Measurements from ENCODE around the gene CDCA5.

The CDCA5 gene

GRCh38 chr11:65112546-65113360, 28.9 kb upstream of the CDCA5 start:
- peak overlapping the region; percentile 94 for H3K4me2 ChIP-seq (ENCODE audit: insufficient read depth, low read length, poor library complexity, severe bottlenecking)
- H3K9ac ChIP-seq (ENCODE audit: low read depth, low read length, poor library complexity): peak overlapping the region; percentile 94
- no peak for DNase-seq (ENCODE audit: low spot score)
- H2BK5ac ChIP-seq (ENCODE audit: low read length): peak overlapping the region; percentile 79
- H2BK120ac ChIP-seq (ENCODE audit: low read depth, low read length): peak overlapping the region; percentile 39
- H4K8ac ChIP-seq (ENCODE audit: low read depth, low read length): no peak overlapping the region
- H3K4me1 ChIP-seq (ENCODE audit: control insufficient read depth in 2 of 2, insufficient read depth in 1 of 2, low read depth in 1 of 2, low read length in 2 of 2): peaks cover 10 to 21% of the 10 kb centered on the region in 2 donors
- H2AK5ac ChIP-seq (ENCODE audit: low read depth, low read length): peak overlapping the region; percentile 89
- peaks cover 14 to 46% of the 10 kb centered on the region in 2 donors for H3K36me3 ChIP-seq (replicated peaks in 1 of 2; ENCODE audit: control insufficient read depth in 2 of 2, insufficient read depth in 2 of 2, low read length in 2 of 2)
- H2AFZ ChIP-seq (ENCODE audit: low read length): peak overlapping the region; percentile 89
- peaks cover 15% of the 10 kb centered on the region for H3K79me1 ChIP-seq (ENCODE audit: low read depth, low read length)
- peak overlapping the region; percentile 98 for H3K23ac ChIP-seq (ENCODE audit: low read depth, low read length, poor library complexity)
- H3K14ac ChIP-seq (ENCODE audit: low read length): peak overlapping the region; percentile 87
- no peaks in the 10 kb centered on the region for H3K9me3 ChIP-seq (replicated peaks in 1 of 2; ENCODE audit: control insufficient read depth in 2 of 2, insufficient read depth in 1 of 2, low read depth in 1 of 2, low read length in 2 of 2)
- peak overlapping the region; percentile 77 for H3K27ac ChIP-seq (replicated peaks; ENCODE audit: low read length)
- whole genome bisulfite sequencing, 2 donors (ENCODE audit: extremely low coverage in 2 of 2, insufficient read length in 2 of 2, insufficient replicate concordance in 1 of 2): no CpG with 5 or more reads among the region's 57 CpGs
- peak overlapping the region; percentile 96 for H3K18ac ChIP-seq (ENCODE audit: low read length)
- H4K91ac ChIP-seq (ENCODE audit: low read depth, low read length, poor library complexity): no peak overlapping the region
- peak overlapping the region; percentile 86 for H2BK15ac ChIP-seq (ENCODE audit: low read length)
- H3K4ac ChIP-seq (ENCODE audit: low read length): peak overlapping the region; percentile 79
- H2BK12ac ChIP-seq (ENCODE audit: low read length): no peak overlapping the region
- no peaks in the 10 kb centered on the region for H3K27me3 ChIP-seq (ENCODE audit: control insufficient read depth in 3 of 3, insufficient read depth in 3 of 3, low read depth in 1 of 3, low read length in 3 of 3)
- H3K4me3 ChIP-seq (ENCODE audit: low read length in 2 of 2): peak overlapping the region; percentile 97

GRCh38 chr11:65111744-65112545, 28.1 kb upstream of the CDCA5 start, which contains the start of gene TM7SF2:
Gene TM7SF2, plus strand, starts transcription at chr11:65111872. Its CDS starts 144 bp downstream, at chr11:65112016.
- Histone ChIP-seq H2BK15ac (ENCODE audit: low read length) (peak within 1 kb of the TSS; percentile 86), H3K4me1 (ENCODE audit: control insufficient read depth in 2 of 2, insufficient read depth in 1 of 2, low read depth in 1 of 2, low read length in 2 of 2) (peaks cover 10 to 21% of the 10 kb centered on the region in 2 donors), H3K79me1 (ENCODE audit: low read depth, low read length) (peaks cover 17% of the 10 kb centered on the region), H3K23ac (ENCODE audit: low read depth, low read length, poor library complexity) (peak within 1 kb of the TSS; percentile 98), H3K4ac (ENCODE audit: low read length) (peak within 1 kb of the TSS; percentile 79), H3K9ac (ENCODE audit: low read depth, low read length, poor library complexity) (peak within 1 kb of the TSS; percentile 94), H3K14ac (ENCODE audit: low read length) (peak within 1 kb of the TSS; percentile 87), H3K18ac (ENCODE audit: low read length) (peak within 1 kb of the TSS; percentile 96), H2AK5ac (ENCODE audit: low read depth, low read length) (peak within 1 kb of the TSS; percentile 89), H3K27me3 (ENCODE audit: control insufficient read depth in 3 of 3, insufficient read depth in 3 of 3, low read depth in 1 of 3, low read length in 3 of 3) (no peaks in the 10 kb centered on the region), H4K91ac (ENCODE audit: low read depth, low read length, poor library complexity) (no peak within 1 kb of the TSS), H3K4me3 (ENCODE audit: low read length in 2 of 2) (peak within 1 kb of the TSS; percentile 97), H3K4me2 (ENCODE audit: insufficient read depth, low read length, poor library complexity, severe bottlenecking) (peak within 1 kb of the TSS; percentile 94), H2BK120ac (ENCODE audit: low read depth, low read length) (peak within 1 kb of the TSS; percentile 39), H4K8ac (ENCODE audit: low read depth, low read length) (no peak within 1 kb of the TSS), H3K9me3 (replicated peaks in 1 of 2; ENCODE audit: control insufficient read depth in 2 of 2, insufficient read depth in 1 of 2, low read depth in 1 of 2, low read length in 2 of 2) (no peaks in the 10 kb centered on the region), H2BK12ac (ENCODE audit: low read length) (peak within 1 kb of the TSS; percentile 33), H3K36me3 (replicated peaks in 1 of 2; ENCODE audit: control insufficient read depth in 2 of 2, insufficient read depth in 2 of 2, low read length in 2 of 2) (peaks cover 14 to 51% of the 10 kb centered on the region in 2 donors), H3K27ac (replicated peaks; ENCODE audit: low read length) (peak within 1 kb of the TSS; percentile 77), H2AFZ (ENCODE audit: low read length) (peak within 1 kb of the TSS; percentile 89), H2BK5ac (ENCODE audit: low read length) (peak within 1 kb of the TSS; percentile 79)
- DNase-seq (ENCODE audit: low spot score): peak; percentile 93
- no CpG with 5 or more reads among the region's 64 CpGs for WGBS, 2 donors (ENCODE audit: extremely low coverage in 2 of 2, insufficient read length in 2 of 2, insufficient replicate concordance in 1 of 2)

- no CpG with 5 or more reads among the region's 31 CpGs for WGBS, 2 donors (ENCODE audit: extremely low coverage in 2 of 2, insufficient read length in 2 of 2, insufficient replicate concordance in 1 of 2)
These were observed 27.4 kb upstream of the CDCA5 start for GRCh38 chr11:65111159-65111743.

More at GRCh38 chr11:65111159-65111743, 27.4 kb upstream of the CDCA5 start:
- peak overlapping the region; percentile 84 for H3K18ac ChIP-seq (ENCODE audit: low read length)
- H3K9me3 ChIP-seq (replicated peaks in 1 of 2; ENCODE audit: control insufficient read depth in 2 of 2, insufficient read depth in 1 of 2, low read depth in 1 of 2, low read length in 2 of 2): no peaks in the 10 kb centered on the region
- peak overlapping the region in 1 of 2 donors; percentile 3 for H3K4me3 ChIP-seq (ENCODE audit: low read length in 2 of 2)
- peaks cover 14 to 48% of the 10 kb centered on the region in 2 donors for H3K36me3 ChIP-seq (replicated peaks in 1 of 2; ENCODE audit: control insufficient read depth in 2 of 2, insufficient read depth in 2 of 2, low read length in 2 of 2)
- peak overlapping the region; percentile 79 for H2BK5ac ChIP-seq (ENCODE audit: low read length)
- H3K14ac ChIP-seq (ENCODE audit: low read length): peak overlapping the region; percentile 59
- peak overlapping the region; percentile 33 for H2BK12ac ChIP-seq (ENCODE audit: low read length)
- H3K4me2 ChIP-seq (ENCODE audit: insufficient read depth, low read length, poor library complexity, severe bottlenecking): peak overlapping the region; percentile 37
- peak overlapping the region; percentile 98 for H3K23ac ChIP-seq (ENCODE audit: low read depth, low read length, poor library complexity)
- no peak overlapping the region for H4K91ac ChIP-seq (ENCODE audit: low read depth, low read length, poor library complexity)
- peak overlapping the region; percentile 61 for H2AK5ac ChIP-seq (ENCODE audit: low read depth, low read length)
- no peak overlapping the region for H3K27ac ChIP-seq (replicated peaks; ENCODE audit: low read length)
- H2AFZ ChIP-seq (ENCODE audit: low read length): no peak overlapping the region
- DNase-seq (ENCODE audit: low spot score): no peak
- no peaks in the 10 kb centered on the region for H3K27me3 ChIP-seq (ENCODE audit: control insufficient read depth in 3 of 3, insufficient read depth in 3 of 3, low read depth in 1 of 3, low read length in 3 of 3)
- no peak overlapping the region for H4K8ac ChIP-seq (ENCODE audit: low read depth, low read length)
- H3K79me1 ChIP-seq (ENCODE audit: low read depth, low read length): peaks cover 13% of the 10 kb centered on the region
- H2BK15ac ChIP-seq (ENCODE audit: low read length): no peak overlapping the region
- H2BK120ac ChIP-seq (ENCODE audit: low read depth, low read length): no peak overlapping the region
- H3K4me1 ChIP-seq (ENCODE audit: control insufficient read depth in 2 of 2, insufficient read depth in 1 of 2, low read depth in 1 of 2, low read length in 2 of 2): peaks cover 7 to 18% of the 10 kb centered on the region in 2 donors
- H3K4ac ChIP-seq (ENCODE audit: low read length): no peak overlapping the region
- H3K9ac ChIP-seq (ENCODE audit: low read depth, low read length, poor library complexity): peak overlapping the region; percentile 87

Measured in neuronal stem cell (in vitro differentiated cells).